HepG2 (cell line): ENCODE results near the gene IL22. TPM values are rescaled to one million over a fixed set of nuclear protein-coding genes. Genes with fewer than 3 reads are reported as not detected.

Experiments
- ATAC-seq: fragments of 200-7000 bp; cut with Tn5 transposase; 3 replicates; pipeline ENCODE4 v1.9.1; 2020; ENCODE audit warnings: mild to moderate bottlenecking, moderate library complexity
- BruUV-seq: library from RNA; stranded (reverse); fragments of 400-500 nt; replicated peaks from 2 replicates; lab custom pipeline; 2021; lab: Mats Ljungman, UMichigan
- CTCF ChIA-PET: fragments of 300-600 bp; formaldehyde crosslinking; extraction: SDS; loops from one replicate; lab custom pipeline; 2021; ENCODE audit warnings: low total read pairs, inconsistent platforms, low intra/inter-chr PET ratio; lab: Yijun Ruan, JAX
- POLR2A ChIA-PET: fragments of 350-600 bp; sonication (Branson Sonifier 250); formaldehyde crosslinking; loops from one replicate; lab custom pipeline; 2020; ENCODE audit warnings: antibody characterized with exemption, inconsistent platforms; lab: Yijun Ruan, JAX
- DNase-seq: peaks from one replicate; pipeline ENCODE4 v3.0.0-alpha.2; 2015; ENCODE audit warnings: low spot score
- FAIRE-seq: peaks from 3 replicates; lab custom pipeline; 2011; peaks lifted over from hg19 to GRCh38; lab: Jason Lieb, UNC
- H2AFZ ChIP-seq: one replicate; pipeline ENCODE4 v1.6.1; 2011; ENCODE audit warnings: low read length, inconsistent platforms
- H3K27ac ChIP-seq: fragments of 300-600 bp; 3 replicates; pipeline ENCODE4 v1.8.0; 2011; ENCODE audit warnings: mixed run types, mild to moderate bottlenecking, mixed read lengths, low read length, inconsistent platforms; ENCODE audit not compliant: insufficient read depth; ENCODE audit errors: extremely low read length
- H3K27me3 ChIP-seq, 2 experiments: fragments of 200-600 bp in 1 of 2; 2 replicates in 1 of 2; 3 replicates in 1 of 2; pipeline versions ENCODE4 v1.6.0 to v1.8.0; 2011; ENCODE audit warnings: low read length in 2 of 2, mild to moderate bottlenecking in 2 of 2, moderate library complexity in 2 of 2, inconsistent platforms in 1 of 2; ENCODE audit not compliant: insufficient read depth in 2 of 2, control insufficient read depth in 1 of 2
- H3K36me3 ChIP-seq, 2 experiments: fragments of 200-600 bp in 1 of 2; replicated peaks in 1 of 2; 2 replicates in 1 of 2; 3 replicates in 1 of 2; pipeline versions ENCODE4 v1.5.1 to v1.8.0; 2011; ENCODE audit warnings: low read length in 2 of 2, inconsistent platforms in 1 of 2; ENCODE audit not compliant: insufficient read depth in 2 of 2, control insufficient read depth in 1 of 2
- H3K4me1 ChIP-seq: 2 replicates; pipeline ENCODE4 v1.5.1; 2012; ENCODE audit warnings: low read length, inconsistent platforms; ENCODE audit not compliant: insufficient read depth
- H3K4me2 ChIP-seq: 2 replicates; pipeline ENCODE4 v1.6.0; 2011; ENCODE audit warnings: low read depth, low read length, inconsistent platforms
- H3K4me3 ChIP-seq, 3 experiments: fragments of 200-600 bp in 1 of 3; sonication (generic), shearing (Covaris generic) in 1 of 3; replicated peaks in 1 of 3; 2 replicates each; pipeline ENCODE4 v1.5.1; 2011 to 2016; ENCODE audit warnings: low read length in 3 of 3, inconsistent platforms in 2 of 3, low read depth in 2 of 3, mild to moderate bottlenecking in 2 of 3, control low read depth in 1 of 3, mixed read lengths in 1 of 3; ENCODE audit not compliant: insufficient read depth in 1 of 3
- H3K79me2 ChIP-seq: one replicate; pipeline ENCODE4 v1.6.1; 2011; ENCODE audit warnings: low read length, inconsistent platforms; ENCODE audit not compliant: insufficient read depth
- H3K9ac ChIP-seq: 2 replicates; pipeline ENCODE4 v1.6.0; 2011; ENCODE audit warnings: mild to moderate bottlenecking, low read depth, low read length, inconsistent platforms; ENCODE audit not compliant: insufficient read depth
- H3K9me3 ChIP-seq: 2 replicates; pipeline ENCODE4 v1.5.1; 2012; ENCODE audit warnings: mild to moderate bottlenecking, low read length
- H4K20me1 ChIP-seq: 2 replicates; pipeline ENCODE4 v1.6.0; 2011; ENCODE audit warnings: inconsistent platforms, mild to moderate bottlenecking, low read length, moderate library complexity; ENCODE audit not compliant: insufficient read depth
- NRL ChIP-seq: sonication (generic); formaldehyde crosslinking; IDR thresholded peaks from 2 replicates; pipeline ENCODE4 v1.5.0; 2020; ENCODE audit warnings: missing genetic modification reagents, mild to moderate bottlenecking, moderate library complexity, borderline replicate concordance
- ONECUT2 ChIP-seq: sonication (generic); formaldehyde crosslinking; IDR thresholded peaks from 2 replicates; pipeline ENCODE4 v1.4.0; 2020; ENCODE audit warnings: missing genetic modification reagents
- POLR2AphosphoS5 ChIP-seq: IDR thresholded peaks from 2 replicates; pipeline ENCODE4 v1.6.1; 2012; ENCODE audit warnings: low read depth, low read length
- RORA ChIP-seq: sonication (generic); formaldehyde crosslinking; IDR thresholded peaks from 2 replicates; pipeline ENCODE4 v1.5.0; 2020; ENCODE audit warnings: mild to moderate bottlenecking, missing genetic modification reagents, moderate library complexity
- WGBS: methylation state at CpG from one replicate; pipeline ENCODE4 v1.1.6; 2017; ENCODE audit warnings: low lambda C conversion rate; 5-methylcytosine and 5-hydroxymethylcytosine counted together
- in situ Hi-C: cut with HindIII; loops from 2 replicates; pipeline ENCODE4 v1.10.0; 2017; ENCODE audit warnings: low pct_unique_long_range_greater_than_20kb; ENCODE audit not compliant: extremely low pct_ligation_motif_present
- intact Hi-C: fragments of 100-400 bp; cut with micrococcal nuclease; formaldehyde crosslinking; loops from one replicate; pipeline ENCODE4 v1.10.0; 2022; ENCODE audit not compliant: unreplicated experiment
- polyA plus RNA-seq, 8 experiments: library from polyadenylated mRNA; depleted of rRNA in 3 of 8; stranded (reverse) in 7 of 8; unstranded in 1 of 8; fragments of >200 nt; fragmentation: Illumina TruSeq in 4 of 8; extraction: Trizol in 4 of 8; gene quantifications; 2 replicates each; pipeline versions ENCODE4 v1.2.1 to v1.2.3, GENCODE V29; 2011 to 2016; ENCODE audit warnings: low read depth in 4 of 8, missing spikeins in 1 of 8, mixed read lengths in 1 of 8; ENCODE audit not compliant: insufficient read depth in 1 of 8
- total RNA-seq, 5 experiments: library from RNA; depleted of rRNA; stranded (reverse); fragments of >200 nt; fragmentation: Illumina TruSeq; extraction: Trizol; gene quantifications; 2 replicates each; pipeline ENCODE4 v1.2.3, GENCODE V29; 2016; ENCODE audit warnings: low read depth in 1 of 5
- TF ChIP-seq, protein P1 (sequence below): sonication (generic); formaldehyde crosslinking; IDR thresholded peaks from 2 replicates; pipeline ENCODE4 v1.5.0; 2020; ENCODE audit warnings: mild to moderate bottlenecking, missing genetic modification reagents
- TF ChIP-seq, protein P2 (sequence below): sonication (generic); formaldehyde crosslinking; IDR thresholded peaks from 2 replicates; pipeline ENCODE4 v1.4.0; 2020; ENCODE audit warnings: missing genetic modification reagents, mild to moderate bottlenecking, borderline replicate concordance
- TF ChIP-seq, protein P3 (sequence below): IDR thresholded peaks from 2 replicates; pipeline ENCODE4 v1.6.1; 2016; ENCODE audit warnings: mild to moderate bottlenecking, missing biosample characterization, missing genetic modification reagents

IL22 gene
- total and polyA plus RNA-seq, 2 of the 13 experiments (the other 11 are each of a cell fraction or from before 2014, with no cell fraction given): not detected

DNA sequence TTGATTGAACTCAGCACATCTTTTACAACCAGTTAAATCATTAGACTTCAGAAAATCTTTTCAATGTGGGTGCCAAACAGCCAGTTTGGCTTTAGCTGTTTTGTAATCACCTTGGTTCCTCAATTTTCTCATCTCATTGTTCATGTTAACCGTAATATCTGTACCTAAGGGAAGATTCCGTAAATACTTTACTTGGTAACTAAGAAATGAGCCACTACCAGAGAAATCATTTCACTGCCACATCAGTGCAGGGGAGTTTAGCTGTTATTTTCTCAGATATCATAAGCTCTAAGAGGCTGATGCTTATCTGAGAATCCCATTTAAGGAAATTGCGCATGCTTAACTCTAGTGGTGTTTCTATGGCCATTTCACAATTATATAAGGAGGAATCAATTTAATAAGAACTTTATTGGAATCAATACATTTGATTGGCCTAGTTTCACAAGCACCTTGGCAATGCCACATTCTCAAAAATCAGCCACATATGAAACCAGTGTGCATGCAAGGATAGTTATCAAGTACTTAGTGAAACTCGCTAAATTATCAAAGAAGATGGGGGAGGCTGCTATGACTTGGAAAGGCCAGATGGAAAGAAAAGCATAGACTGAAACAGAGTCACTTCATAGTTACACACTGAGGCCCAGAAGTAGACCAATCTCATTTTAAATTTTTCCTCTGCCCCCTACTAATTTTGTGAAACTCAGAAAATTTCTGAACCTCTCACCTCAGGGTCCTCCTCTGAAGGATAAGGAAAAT lies 28.1 kb upstream of the IL22 start:
- CTCF ChIA-PET: no interaction called here
- H3K79me2 ChIP-seq: no peaks in the 10 kb centered on the region
- H3K4me2 ChIP-seq: no peak overlapping the region
- TF ChIP-seq, protein P1, sequence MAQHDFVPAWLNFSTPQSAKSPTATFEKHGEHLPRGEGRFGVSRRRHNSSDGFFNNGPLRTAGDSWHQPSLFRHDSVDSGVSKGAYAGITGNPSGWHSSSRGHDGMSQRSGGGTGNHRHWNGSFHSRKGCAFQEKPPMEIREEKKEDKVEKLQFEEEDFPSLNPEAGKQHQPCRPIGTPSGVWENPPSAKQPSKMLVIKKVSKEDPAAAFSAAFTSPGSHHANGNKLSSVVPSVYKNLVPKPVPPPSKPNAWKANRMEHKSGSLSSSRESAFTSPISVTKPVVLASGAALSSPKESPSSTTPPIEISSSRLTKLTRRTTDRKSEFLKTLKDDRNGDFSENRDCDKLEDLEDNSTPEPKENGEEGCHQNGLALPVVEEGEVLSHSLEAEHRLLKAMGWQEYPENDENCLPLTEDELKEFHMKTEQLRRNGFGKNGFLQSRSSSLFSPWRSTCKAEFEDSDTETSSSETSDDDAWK (CRISPR knock-in tag): no peak
- TF ChIP-seq NRL (CRISPR knock-in tag) (no peak), RORA (CRISPR knock-in tag) (no peak), ONECUT2 (CRISPR knock-in tag) (no peak), POLR2AphosphoS5 (no peak)
- TF ChIP-seq, protein P2, sequence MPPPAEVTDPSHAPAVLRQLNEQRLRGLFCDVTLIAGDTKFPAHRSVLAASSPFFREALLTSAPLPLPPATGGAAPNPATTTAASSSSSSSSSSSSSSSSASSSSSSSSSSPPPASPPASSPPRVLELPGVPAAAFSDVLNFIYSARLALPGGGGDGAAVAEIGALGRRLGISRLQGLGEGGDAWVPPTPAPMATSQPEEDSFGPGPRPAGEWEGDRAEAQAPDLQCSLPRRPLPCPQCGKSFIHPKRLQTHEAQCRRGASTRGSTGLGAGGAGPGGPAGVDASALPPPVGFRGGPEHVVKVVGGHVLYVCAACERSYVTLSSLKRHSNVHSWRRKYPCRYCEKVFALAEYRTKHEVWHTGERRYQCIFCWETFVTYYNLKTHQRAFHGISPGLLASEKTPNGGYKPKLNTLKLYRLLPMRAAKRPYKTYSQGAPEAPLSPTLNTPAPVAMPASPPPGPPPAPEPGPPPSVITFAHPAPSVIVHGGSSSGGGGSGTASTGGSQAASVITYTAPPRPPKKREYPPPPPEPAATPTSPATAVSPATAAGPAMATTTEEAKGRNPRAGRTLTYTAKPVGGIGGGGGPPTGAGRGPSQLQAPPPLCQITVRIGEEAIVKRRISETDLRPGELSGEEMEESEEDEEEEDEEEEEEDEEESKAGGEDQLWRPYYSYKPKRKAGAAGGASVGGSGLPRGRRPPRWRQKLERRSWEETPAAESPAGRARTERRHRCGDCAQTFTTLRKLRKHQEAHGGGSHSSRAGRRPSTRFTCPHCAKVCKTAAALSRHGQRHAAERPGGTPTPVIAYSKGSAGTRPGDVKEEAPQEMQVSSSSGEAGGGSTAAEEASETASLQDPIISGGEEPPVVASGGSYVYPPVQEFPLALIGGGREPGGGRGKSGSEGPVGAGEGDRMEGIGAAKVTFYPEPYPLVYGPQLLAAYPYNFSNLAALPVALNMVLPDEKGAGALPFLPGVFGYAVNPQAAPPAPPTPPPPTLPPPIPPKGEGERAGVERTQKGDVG: no peak
- TF ChIP-seq, protein P3, sequence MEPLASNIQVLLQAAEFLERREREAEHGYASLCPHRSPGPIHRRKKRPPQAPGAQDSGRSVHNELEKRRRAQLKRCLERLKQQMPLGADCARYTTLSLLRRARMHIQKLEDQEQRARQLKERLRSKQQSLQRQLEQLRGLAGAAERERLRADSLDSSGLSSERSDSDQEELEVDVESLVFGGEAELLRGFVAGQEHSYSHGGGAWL (CRISPR knock-in tag): no peak
- TF ChIP-seq, all 625 proteins: peak for 0
- H3K27me3 ChIP-seq: 0 out of 5 replicates have a peak, but pooled peaks cover 0 to 2% of the 10 kb centered on the region in 2 experiments
- FAIRE-seq: no peak
- H3K4me1 ChIP-seq: no peaks in the 10 kb centered on the region
- no peaks in the 10 kb centered on the region for H4K20me1 ChIP-seq
- ATAC-seq: no peak
- no peak overlapping the region for H2AFZ ChIP-seq
- H3K4me3 ChIP-seq: no peak overlapping the region
- no peak overlapping the region for H3K27ac ChIP-seq
- intact Hi-C loops: no loop called here
- BruUV-seq: no TSS peak
- WGBS: 65% methylated on average over 4 of the region's 4 CpGs
- no peaks in the 10 kb centered on the region for H3K36me3 ChIP-seq
- POLR2A ChIA-PET: no interaction called here
- DNase-seq: no peak
- H3K9ac ChIP-seq: no peak overlapping the region
- in situ Hi-C loops: no loop called here
- no peaks in the 10 kb centered on the region for H3K9me3 ChIP-seq
